G401 (cell line): Measurements from ENCODE around the gene INPP5A. TPM values are rescaled to one million over a fixed set of nuclear protein-coding genes. Genes with fewer than 3 reads are reported as not detected.
"Not testable (repeated sequence)": the region's sequence is repeated elsewhere in the genome, so short reads cannot be mapped to it uniquely, and the experiment has no call there.

Experiments
- DNase-seq: peaks from one replicate; pipeline ENCODE4 v3.0.0-alpha.2; 2015; ENCODE audit warnings: low spot score
- in situ Hi-C: cut with HindIII; loops from 2 replicates; pipeline ENCODE4 v1.10.0; 2016; ENCODE audit warnings: low sequenced_read_pairs, mixed read lengths
- total RNA-seq: library from RNA; depleted of rRNA; stranded (reverse); fragments of >200 nt; shearing (Covaris generic); gene quantifications from 2 replicates; pipeline ENCODE4 v1.2.3, GENCODE V29; 2014

The INPP5A gene
- total RNA-seq, 1 experiment from 2014 or later, result 44.3 TPM

GRCh38 chr10:132726194-132726593 is 188.6 kb downstream of the INPP5A start:
- in situ Hi-C loops, result no loop called here
- no peak for DNase-seq

GRCh38 chr10:132726951-132727350 is 189.4 kb downstream of the INPP5A start:
- DNase-seq, result no peak
- in situ Hi-C loops, result no loop called here

- in situ Hi-C loops, result no loop called here
Observed at GRCh38 chr10:132727411-132727810, 189.8 kb downstream of the INPP5A start.

GRCh38 chr10:132728321-132728720 is 190.7 kb downstream of the INPP5A start:
- in situ Hi-C loops, result no loop called here
- no peak for DNase-seq

More at GRCh38 chr10:132727411-132727810, 189.8 kb downstream of the INPP5A start:
- no peak for DNase-seq

GRCh38 chr10:132728741-132729140 is 191.2 kb downstream of the INPP5A start:
- in situ Hi-C loops, result no loop called here
- no peak for DNase-seq

GRCh38 chr10:132729810-132730572 is 192.4 kb downstream of the INPP5A start:
- in situ Hi-C loops, result no loop called here

GRCh38 chr10:132730573-132730953 is 193.0 kb downstream of the INPP5A start:
- in situ Hi-C loops, result no loop called here
- DNase-seq, result no peak

More at GRCh38 chr10:132729810-132730572, 192.4 kb downstream of the INPP5A start:
- DNase-seq, result peak; percentile 39

GRCh38 chr10:132732518-132732917 is 194.9 kb downstream of the INPP5A start:
- no peak for DNase-seq
- in situ Hi-C loops, result no loop called here

GRCh38 chr10:132733926-132734325 is 196.3 kb downstream of the INPP5A start:
- in situ Hi-C loops, result no loop called here
- DNase-seq, result no peak

GRCh38 chr10:132735341-132735775 is 197.8 kb downstream of the INPP5A start:
- in situ Hi-C loops, result no loop called here
- peak; percentile 37 for DNase-seq

- in situ Hi-C loops, result no loop called here
- DNase-seq, result no peak
Observed at GRCh38 chr10:132735923-132736391, 198.4 kb downstream of the INPP5A start.

GRCh38 chr10:132737390-132738048 is 199.9 kb downstream of the INPP5A start:
- in situ Hi-C loops, result no loop called here
- DNase-seq, result no peak

GRCh38 chr10:132738454-132739224 is 201.1 kb downstream of the INPP5A start:
- in situ Hi-C loops, result no loop called here
- DNase-seq, result peak; percentile 29

- DNase-seq, result no peak
- in situ Hi-C loops, result no loop called here
Observed at GRCh38 chr10:132739225-132739613, 201.6 kb downstream of the INPP5A start.

GRCh38 chr10:132740588-132740987 is 203.0 kb downstream of the INPP5A start:
- no peak for DNase-seq
- in situ Hi-C loops, result no loop called here

GRCh38 chr10:132742167-132742836 is 204.7 kb downstream of the INPP5A start:
- in situ Hi-C loops, result no loop called here
- DNase-seq, result no peak

GRCh38 chr10:132742837-132743194 is 205.2 kb downstream of the INPP5A start:
- in situ Hi-C loops, result no loop called here
- no peak for DNase-seq

GRCh38 chr10:132743196-132743924 is 205.8 kb downstream of the INPP5A start:
- DNase-seq, in situ Hi-C loops: not testable (repeated sequence)
